Measurements from ENCODE around the gene TSPEAR.

TSPEAR gene

GRCh38 chr21:44711327-44712202, at the start of gene TSPEAR:
Gene TSPEAR, minus strand, starts transcription at chr21:44711572. Its CDS starts 58 bp downstream, at chr21:44711514.
- peak; percentile 28 to 80 for DNase-seq

GRCh38 chr21:44760376-44760775, 49.0 kb upstream of the TSPEAR start:
- no peak for DNase-seq

- DNase-seq: no peak
These were observed 48.4 kb upstream of the TSPEAR start for GRCh38 chr21:44759628-44760285.

GRCh38 chr21:44758781-44759627, 47.6 kb upstream of the TSPEAR start:
- DNase-seq: no peak

- DNase-seq: no peak
These were observed 46.8 kb upstream of the TSPEAR start for GRCh38 chr21:44758141-44758561.

- DNase-seq: no peak
These were observed 46.4 kb upstream of the TSPEAR start for GRCh38 chr21:44757731-44758130.

GRCh38 chr21:44756423-44757185, 45.2 kb upstream of the TSPEAR start:
- no peak for DNase-seq

GRCh38 chr21:44755227-44755626, 43.9 kb upstream of the TSPEAR start:
- DNase-seq: no peak

GRCh38 chr21:44753357-44753756, 42.0 kb upstream of the TSPEAR start:
- no peak for DNase-seq

GRCh38 chr21:44752671-44753235, 41.4 kb upstream of the TSPEAR start:
- DNase-seq: no peak

- no peak for DNase-seq
These were observed 40.6 kb upstream of the TSPEAR start for GRCh38 chr21:44751799-44752636.

GRCh38 chr21:44751186-44751798, 39.9 kb upstream of the TSPEAR start:
- no peak for DNase-seq

GRCh38 chr21:44750675-44751025, 39.3 kb upstream of the TSPEAR start:
- DNase-seq: no peak

- no peak for DNase-seq
These were observed 38.6 kb upstream of the TSPEAR start for GRCh38 chr21:44749759-44750674.

- DNase-seq: no peak
These were observed 37.9 kb upstream of the TSPEAR start for GRCh38 chr21:44749116-44749758.

GRCh38 chr21:44748621-44749020, 37.2 kb upstream of the TSPEAR start:
- peak; percentile 83 to 95 for DNase-seq

- peak; percentile 14 to 62 for DNase-seq
These were observed 31.2 kb upstream of the TSPEAR start for GRCh38 chr21:44742418-44743153.

GRCh38 chr21:44741921-44742320, 30.5 kb upstream of the TSPEAR start:
- DNase-seq: no peak

Data from NCI-H526 (cell line).